Subcutaneous abdominal adipose tissue (tissue), 5 donors: ENCODE measurements around the gene ANKS1A.

Experiments
- H3K27ac ChIP-seq: one replicate; pipeline ENCODE4 v1.7.0; 2013; ENCODE audit warnings: low read depth, mild to moderate bottlenecking, inconsistent platforms, low read length, moderate library complexity
- H3K27me3 ChIP-seq, 5 donors: one replicate each; pipeline ENCODE4 v1.7.0; 2013; ENCODE audit warnings: low read length in 5 of 5, inconsistent platforms in 1 of 5; ENCODE audit not compliant: control insufficient read depth in 5 of 5, insufficient read depth in 4 of 5
- H3K36me3 ChIP-seq, 5 donors: one replicate each; pipeline ENCODE4 v1.7.0; 2013; ENCODE audit warnings: low read length in 5 of 5; ENCODE audit not compliant: control insufficient read depth in 5 of 5, insufficient read depth in 5 of 5
- H3K4me1 ChIP-seq, 5 donors: one replicate each; pipeline ENCODE4 v1.7.0; 2013; ENCODE audit warnings: low read length in 5 of 5, mild to moderate bottlenecking in 3 of 5, moderate library complexity in 1 of 5; ENCODE audit not compliant: control insufficient read depth in 5 of 5, insufficient read depth in 5 of 5
- H3K4me3 ChIP-seq, 5 donors: one replicate each; pipeline ENCODE4 v1.7.0; 2013; ENCODE audit warnings: low read length in 5 of 5, low read depth in 1 of 5
- H3K9ac ChIP-seq, 5 donors: one replicate each; pipeline ENCODE4 v1.7.0; 2013; ENCODE audit warnings: low read length in 5 of 5, mild to moderate bottlenecking in 4 of 5, moderate library complexity in 3 of 5
- H3K9me3 ChIP-seq, 5 donors: one replicate each; pipeline ENCODE4 v1.7.0; 2013; ENCODE audit warnings: low read length in 5 of 5; ENCODE audit not compliant: control insufficient read depth in 5 of 5
- donor health status: healthy.
- donor health status: healthy.
- donor health status: healthy.
- donor health status: healthy.
- donor health status: healthy.

The ANKS1A gene

DNA sequence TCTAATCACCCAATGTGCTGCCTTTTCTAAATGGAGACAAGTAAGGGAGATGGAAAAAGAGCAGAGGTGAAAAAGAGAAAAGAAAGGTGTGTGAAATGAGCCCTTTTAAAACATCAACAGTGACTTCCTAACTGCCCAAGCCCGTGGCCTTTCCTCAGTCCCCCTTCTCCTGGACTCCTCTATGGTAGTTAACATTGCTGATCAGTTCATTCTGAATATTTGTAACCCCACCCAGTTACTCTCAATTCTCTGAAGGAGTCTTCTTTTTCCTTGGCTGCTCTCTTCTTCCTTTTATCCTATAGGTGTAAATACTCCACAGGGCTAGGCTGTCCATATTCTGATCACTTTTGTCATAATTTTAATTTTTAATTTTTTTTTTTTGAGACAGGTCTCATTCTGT lies 28.3 kb upstream of the ANKS1A start:
- H3K27me3 ChIP-seq: no peaks in the 10 kb centered on the region
- H3K9ac ChIP-seq: no peak overlapping the region
- no peaks in the 10 kb centered on the region for H3K9me3 ChIP-seq
- no peak overlapping the region for H3K27ac ChIP-seq
- peaks cover 46 to 79% (median 65%) of the 10 kb centered on the region in 5 donors for H3K36me3 ChIP-seq
- peaks cover 0 to 4% (median 0%) of the 10 kb centered on the region in 5 donors for H3K4me1 ChIP-seq
- H3K4me3 ChIP-seq: no peak overlapping the region

DNA sequence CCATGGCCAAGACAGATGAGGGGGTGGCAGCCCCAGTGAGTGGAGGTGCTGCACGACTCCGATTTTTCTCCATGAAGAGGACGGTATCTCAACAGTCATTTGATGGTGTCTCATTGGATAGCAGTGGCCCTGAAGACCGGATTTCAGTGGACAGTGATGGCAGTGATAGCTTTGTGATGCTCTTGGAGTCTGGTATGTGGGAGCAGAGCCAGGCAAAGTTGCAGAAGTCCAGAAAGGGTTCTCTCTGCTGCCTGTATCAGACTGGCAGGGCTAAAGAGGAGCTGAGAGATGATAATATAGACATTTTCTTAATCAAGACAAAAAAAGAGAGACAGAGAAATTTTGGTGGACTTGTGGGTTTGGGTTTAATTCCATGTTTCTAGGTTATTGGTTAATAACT lies 25.0 kb upstream of the ANKS1A start:
- H3K27ac ChIP-seq: no peak overlapping the region

DNA sequence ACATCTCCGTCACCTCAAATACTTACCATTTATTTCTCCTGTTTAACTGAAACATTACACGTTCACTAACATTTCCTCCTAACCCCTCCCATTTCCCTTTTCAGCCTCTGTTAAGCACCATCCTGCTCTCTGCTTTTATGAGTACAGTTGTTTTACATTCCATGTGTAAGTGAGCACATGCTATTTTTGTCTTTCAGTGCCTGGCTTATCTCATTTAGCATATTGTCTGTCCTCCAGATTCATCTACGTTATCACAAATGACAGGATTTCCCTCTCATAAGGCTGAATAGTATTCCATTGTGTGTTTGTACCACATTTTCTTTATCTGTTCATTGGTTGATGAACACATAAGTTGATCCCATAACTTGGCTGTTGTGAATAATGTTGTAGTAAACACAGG lies 23.9 kb upstream of the ANKS1A start:
- Histone ChIP-seq H3K9me3 (no peaks in the 10 kb centered on the region), H3K36me3 (peaks cover 29 to 54% (median 42%) of the 10 kb centered on the region in 5 donors), H3K4me3 (no peak overlapping the region), H3K27me3 (no peaks in the 10 kb centered on the region), H3K9ac (peak overlapping the region in 1 of 5 donors; percentile 10), H3K27ac (no peak overlapping the region), H3K4me1 (peaks cover 0 to 5% (median 0%) of the 10 kb centered on the region in 5 donors)

More for the DNA sequence above, 25.0 kb upstream of the ANKS1A start:
- Histone ChIP-seq H3K9ac (no peak overlapping the region), H3K4me1 (peaks cover 0 to 5% (median 0%) of the 10 kb centered on the region in 5 donors), H3K27me3 (no peaks in the 10 kb centered on the region), H3K36me3 (peaks cover 34 to 58% (median 45%) of the 10 kb centered on the region in 5 donors), H3K9me3 (no peaks in the 10 kb centered on the region), H3K4me3 (no peak overlapping the region)

DNA sequence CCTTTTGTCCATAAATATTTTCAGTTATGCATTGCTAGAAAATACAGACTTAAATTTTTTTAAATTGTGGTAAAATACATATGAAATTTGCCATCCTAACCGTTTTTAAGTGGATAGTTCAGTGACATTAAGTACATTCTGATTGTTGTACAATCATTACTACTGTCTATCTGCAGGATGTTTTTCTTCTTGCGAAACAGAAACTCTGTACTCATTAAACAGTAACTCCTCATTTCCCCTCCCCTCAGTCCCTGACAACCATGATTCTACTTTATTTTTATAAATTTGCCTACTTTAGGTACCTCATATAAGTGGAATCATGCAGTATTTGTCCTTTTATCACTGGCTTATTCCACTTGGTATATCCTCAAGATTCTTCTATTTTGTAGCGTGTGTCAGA lies 22.5 kb upstream of the ANKS1A start:
- H3K27ac ChIP-seq: no peak overlapping the region
- no peaks in the 10 kb centered on the region for H3K27me3 ChIP-seq
- no peak overlapping the region for H3K9ac ChIP-seq
- H3K36me3 ChIP-seq: peaks cover 32 to 57% (median 46%) of the 10 kb centered on the region in 5 donors
- no peak overlapping the region for H3K4me3 ChIP-seq
- H3K4me1 ChIP-seq: peaks cover 0 to 5% (median 0%) of the 10 kb centered on the region in 5 donors
- no peaks in the 10 kb centered on the region for H3K9me3 ChIP-seq

DNA sequence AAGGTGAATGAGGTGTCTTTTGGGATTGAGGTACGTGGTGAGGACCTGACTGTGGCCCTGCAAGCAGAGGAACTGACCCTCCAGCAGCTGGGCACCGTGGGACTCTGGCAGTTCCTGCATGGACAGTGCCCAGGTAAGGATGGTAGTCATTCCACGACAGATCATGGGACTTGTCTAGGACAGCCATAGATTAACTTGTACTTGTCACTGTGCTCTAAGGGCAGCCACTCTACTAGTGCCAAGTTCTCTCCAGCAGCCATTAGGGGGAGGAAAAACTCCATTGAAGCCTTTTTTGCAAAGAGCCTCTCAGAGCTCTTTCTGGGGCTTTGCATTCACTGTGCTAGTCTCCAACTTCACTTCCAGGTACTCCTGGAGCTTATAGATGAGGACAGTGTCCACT lies 21.6 kb upstream of the ANKS1A start:
- H3K4me3 ChIP-seq: no peak overlapping the region
- no peaks in the 10 kb centered on the region for H3K9me3 ChIP-seq
- no peak overlapping the region for H3K27ac ChIP-seq
- H3K36me3 ChIP-seq: peaks cover 37 to 63% (median 56%) of the 10 kb centered on the region in 5 donors
- H3K9ac ChIP-seq: no peak overlapping the region
- H3K4me1 ChIP-seq: peaks cover 0 to 5% (median 0%) of the 10 kb centered on the region in 5 donors
- H3K27me3 ChIP-seq: no peaks in the 10 kb centered on the region

DNA sequence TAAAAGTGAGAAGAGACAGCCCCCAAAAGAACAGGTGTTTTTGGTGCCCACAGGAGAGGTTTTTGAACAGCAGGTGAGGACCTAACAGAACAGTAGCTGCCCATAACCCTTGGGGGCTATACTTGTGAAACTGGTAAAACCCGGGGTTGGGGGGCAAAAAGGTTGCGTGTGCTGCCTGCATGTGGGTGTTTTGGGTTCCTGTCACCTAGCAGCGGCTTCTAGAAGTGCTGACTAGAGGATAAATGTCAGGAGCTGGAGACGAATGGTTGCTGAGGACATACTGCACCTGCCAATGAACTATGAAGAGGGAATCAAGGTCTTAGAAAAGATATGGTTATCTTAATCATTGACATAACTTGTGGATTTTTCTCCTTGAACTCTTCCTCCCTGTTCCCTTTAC lies 17.2 kb upstream of the ANKS1A start:
- Histone ChIP-seq H3K9ac (no peak overlapping the region), H3K36me3 (peaks cover 44 to 85% (median 80%) of the 10 kb centered on the region in 5 donors), H3K9me3 (no peaks in the 10 kb centered on the region), H3K27me3 (no peaks in the 10 kb centered on the region), H3K4me3 (no peak overlapping the region), H3K27ac (no peak overlapping the region), H3K4me1 (peaks cover 0 to 5% (median 0%) of the 10 kb centered on the region in 5 donors)

DNA sequence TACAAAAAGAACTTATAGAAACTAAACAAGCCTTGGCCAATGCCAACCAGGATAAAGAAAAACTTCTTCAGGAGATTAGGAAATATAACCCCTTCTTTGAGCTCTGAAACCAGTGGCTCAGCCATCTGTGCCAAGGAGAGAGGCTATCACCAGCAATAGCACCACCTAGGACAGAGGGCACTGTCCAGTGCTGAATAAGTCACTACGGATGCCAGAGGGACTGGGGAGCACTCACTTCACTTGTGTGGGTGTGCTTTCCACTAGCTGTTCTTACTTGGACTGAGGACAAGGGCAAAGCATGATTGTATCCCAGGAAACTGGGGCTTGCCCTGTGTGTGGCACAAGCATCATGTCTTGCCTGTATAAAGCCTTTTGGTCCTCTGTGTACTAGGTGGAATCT lies 16.7 kb upstream of the ANKS1A start:
- no peaks in the 10 kb centered on the region for H3K27me3 ChIP-seq
- peaks cover 49 to 87% (median 81%) of the 10 kb centered on the region in 5 donors for H3K36me3 ChIP-seq
- no peak overlapping the region for H3K9ac ChIP-seq
- peaks cover 0 to under 1% (median 0%) of the 10 kb centered on the region in 5 donors for H3K4me1 ChIP-seq
- no peak overlapping the region for H3K27ac ChIP-seq
- no peak overlapping the region for H3K4me3 ChIP-seq
- no peaks in the 10 kb centered on the region for H3K9me3 ChIP-seq

DNA sequence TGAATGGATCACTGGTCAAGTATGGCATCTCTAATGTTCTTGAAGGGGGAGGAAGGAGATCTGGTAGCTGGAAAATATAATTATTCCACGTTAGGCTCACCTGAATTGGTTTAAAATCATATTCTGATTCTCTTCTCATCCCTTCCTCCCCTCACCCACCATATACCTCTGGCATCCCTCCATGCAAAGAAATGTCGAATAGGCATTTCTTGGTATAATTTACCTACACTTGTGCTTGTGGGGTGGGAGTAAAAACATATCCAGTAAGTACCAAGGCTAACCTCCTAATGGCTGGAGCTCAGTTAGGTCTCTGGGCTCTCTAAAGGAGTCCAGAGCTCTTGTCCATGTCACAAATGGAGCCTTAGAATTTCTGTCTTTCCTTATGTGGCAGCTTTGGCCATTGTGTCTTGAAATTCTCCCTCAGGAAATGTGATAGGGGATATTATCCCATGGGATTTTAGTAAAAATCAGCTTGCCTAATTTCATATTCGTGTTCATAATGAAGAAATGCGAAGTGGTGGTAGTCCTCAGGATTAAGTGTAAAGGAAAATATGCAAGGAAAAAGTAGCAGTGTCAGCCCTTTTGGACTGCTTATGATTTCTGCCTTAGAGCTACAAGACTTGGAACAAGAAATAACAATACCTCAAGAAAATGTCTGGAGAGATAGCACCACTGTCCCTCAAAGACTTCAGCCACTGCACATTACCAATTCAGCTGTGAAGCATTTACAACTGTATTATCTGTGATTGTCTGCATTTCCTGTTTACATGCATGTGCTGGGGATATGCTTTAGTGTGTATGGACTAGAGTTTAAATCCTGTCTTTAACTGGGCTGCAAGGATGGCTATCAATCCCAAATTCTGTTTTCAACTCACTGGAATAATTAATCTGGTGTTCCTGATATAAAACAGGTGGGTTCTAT lies 13.5 kb upstream of the ANKS1A start:
- Histone ChIP-seq H3K4me3 (no peak overlapping the region), H3K9me3 (no peaks in the 10 kb centered on the region), H3K36me3 (peaks cover 53 to 96% (median 83%) of the 10 kb centered on the region in 5 donors), H3K27me3 (no peaks in the 10 kb centered on the region), H3K9ac (no peak overlapping the region), H3K27ac (no peak overlapping the region), H3K4me1 (no peaks in the 10 kb centered on the region)

DNA sequence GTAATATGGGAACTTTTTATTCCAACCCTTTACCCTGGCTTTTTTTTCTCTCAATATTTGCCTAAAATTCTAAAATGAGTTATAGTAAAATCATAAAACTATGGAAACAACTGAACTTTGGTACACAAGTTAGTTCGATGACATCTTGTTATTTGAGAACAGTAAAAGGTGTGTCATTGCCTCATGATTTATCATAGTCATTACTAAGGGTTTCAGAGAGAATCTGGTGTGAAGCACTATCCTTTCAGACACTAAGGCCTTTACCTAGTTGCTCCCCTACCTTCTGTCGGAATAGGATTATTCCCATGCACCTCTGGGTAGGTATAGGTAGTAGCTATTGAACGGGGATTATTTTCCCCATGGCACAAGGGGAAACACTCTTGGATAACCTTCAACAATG lies 12.6 kb upstream of the ANKS1A start:
- Histone ChIP-seq H3K4me1 (no peaks in the 10 kb centered on the region), H3K36me3 (peaks cover 50 to 92% (median 74%) of the 10 kb centered on the region in 5 donors), H3K4me3 (no peak overlapping the region), H3K27ac (no peak overlapping the region), H3K9ac (no peak overlapping the region), H3K9me3 (no peaks in the 10 kb centered on the region), H3K27me3 (no peaks in the 10 kb centered on the region)

DNA sequence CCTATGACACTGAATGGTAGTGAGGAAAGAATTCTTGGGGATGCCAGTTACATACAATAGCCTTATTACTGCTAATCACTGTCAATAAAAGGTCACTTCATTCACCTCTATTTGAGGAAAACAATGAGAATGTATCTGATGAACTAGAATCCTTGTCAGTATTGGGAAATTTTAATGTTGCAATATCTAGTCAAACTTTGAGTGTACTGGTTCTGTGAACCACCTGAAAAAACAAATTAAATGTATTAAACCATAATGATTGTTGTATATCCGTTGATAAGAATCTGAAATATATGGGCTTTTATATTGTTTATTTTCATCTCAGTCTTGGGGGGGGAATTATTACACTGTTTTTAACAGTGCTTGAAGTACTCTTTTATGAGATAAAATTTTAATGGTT lies 11.8 kb upstream of the ANKS1A start:
- Histone ChIP-seq H3K9ac (no peak overlapping the region), H3K27me3 (no peaks in the 10 kb centered on the region), H3K4me1 (no peaks in the 10 kb centered on the region), H3K27ac (no peak overlapping the region), H3K9me3 (no peaks in the 10 kb centered on the region), H3K4me3 (no peak overlapping the region), H3K36me3 (peaks cover 47 to 85% (median 66%) of the 10 kb centered on the region in 5 donors)
